ACC112 (cell line): ENCODE measurements around the gene ERC1.

Experiments
- H2AFZ ChIP-seq: fragments of 200-600 bp; sonication (generic); one replicate; pipeline ENCODE4 v1.6.0; 2017; ENCODE audit warnings: antibody characterized with exemption, low read length; ENCODE audit not compliant: unreplicated experiment
- H3K27ac ChIP-seq: fragments of 200-600 bp; sonication (generic); 2 replicates; pipeline ENCODE4 v1.5.1; 2014; ENCODE audit warnings: low read depth, mild to moderate bottlenecking, antibody characterized with exemption, low read length, moderate library complexity
- H3K27me3 ChIP-seq: fragments of 200-600 bp; sonication (generic); 2 replicates; pipeline ENCODE4 v1.6.1; 2014; ENCODE audit warnings: mild to moderate bottlenecking, antibody characterized with exemption, low read length, moderate library complexity, mixed read lengths; ENCODE audit not compliant: insufficient read depth
- H3K36me3 ChIP-seq: fragments of 200-600 bp; sonication (generic); 2 replicates; pipeline ENCODE4 v1.6.1; 2016; ENCODE audit warnings: mild to moderate bottlenecking, antibody characterized with exemption, low read length, moderate library complexity, mixed read lengths; ENCODE audit not compliant: insufficient read depth
- H3K4me1 ChIP-seq: fragments of 200-600 bp; sonication (generic); one replicate; pipeline ENCODE4 v1.6.1; 2016; ENCODE audit warnings: low read length, mixed read lengths; ENCODE audit not compliant: insufficient read depth, unreplicated experiment, control insufficient read depth
- H3K4me3 ChIP-seq: fragments of 200-600 bp; sonication (generic); 2 replicates; pipeline ENCODE4 v1.5.1; 2014; ENCODE audit warnings: mild to moderate bottlenecking, low read depth, low read length
- H3K79me2 ChIP-seq: fragments of 200-600 bp; sonication (generic); one replicate; pipeline ENCODE4 v1.6.0; 2016; ENCODE audit warnings: low read length; ENCODE audit not compliant: control insufficient read depth, unreplicated experiment, insufficient read depth

The ERC1 gene

DNA sequence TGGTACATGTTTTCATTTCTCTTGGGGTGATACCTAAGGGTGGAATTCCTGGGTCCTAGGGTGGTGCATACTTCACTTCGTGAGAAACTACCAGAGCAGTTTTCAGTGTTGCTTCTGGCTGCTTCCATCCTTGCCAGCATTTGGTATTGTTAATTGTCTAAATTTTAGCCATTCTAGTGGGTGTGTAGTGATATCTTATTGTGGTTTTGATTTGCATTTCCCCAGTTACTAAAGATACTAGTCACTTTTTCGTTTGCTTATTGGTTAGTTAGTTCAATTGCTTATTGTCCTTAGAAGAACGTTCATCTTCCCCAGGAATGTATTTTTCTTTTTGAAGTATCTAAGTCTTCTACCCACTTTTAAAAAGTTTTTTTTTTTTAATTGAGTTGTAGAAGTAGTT lies 80.2 kb downstream of the ERC1 start:
- Histone ChIP-seq H3K27ac (no peak overlapping the region), H2AFZ (no peak overlapping the region), H3K36me3 (no peaks in the 10 kb centered on the region), H3K4me1 (no peaks in the 10 kb centered on the region), H3K27me3 (no peaks in the 10 kb centered on the region), H3K4me3 (no peak overlapping the region), H3K79me2 (peaks cover 24% of the 10 kb centered on the region)

DNA sequence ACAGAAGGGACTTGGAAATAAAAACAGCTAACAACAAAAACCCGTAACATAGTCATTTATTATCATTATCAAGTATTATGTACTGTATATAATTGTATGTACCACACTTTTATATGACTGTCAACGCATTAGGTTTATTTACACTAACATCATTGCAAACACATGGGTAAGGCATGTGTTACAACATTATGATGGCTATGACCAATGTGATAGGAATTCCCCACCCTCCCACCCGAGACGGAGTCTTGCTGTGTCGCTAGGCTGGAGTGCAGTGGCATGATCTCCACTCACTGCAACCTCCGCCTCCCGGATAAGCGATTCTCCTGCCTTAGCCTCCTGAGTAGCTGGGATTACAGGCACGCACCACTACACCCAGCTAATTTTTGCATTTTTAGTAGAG lies 82.6 kb downstream of the ERC1 start:
- H3K27me3 ChIP-seq = no peaks in the 10 kb centered on the region
- H3K4me3 ChIP-seq = no peak overlapping the region
- no peaks in the 10 kb centered on the region for H3K36me3 ChIP-seq
- H3K79me2 ChIP-seq = peaks cover 13% of the 10 kb centered on the region
- H2AFZ ChIP-seq = no peak overlapping the region
- H3K27ac ChIP-seq = no peak overlapping the region
- no peaks in the 10 kb centered on the region for H3K4me1 ChIP-seq

DNA sequence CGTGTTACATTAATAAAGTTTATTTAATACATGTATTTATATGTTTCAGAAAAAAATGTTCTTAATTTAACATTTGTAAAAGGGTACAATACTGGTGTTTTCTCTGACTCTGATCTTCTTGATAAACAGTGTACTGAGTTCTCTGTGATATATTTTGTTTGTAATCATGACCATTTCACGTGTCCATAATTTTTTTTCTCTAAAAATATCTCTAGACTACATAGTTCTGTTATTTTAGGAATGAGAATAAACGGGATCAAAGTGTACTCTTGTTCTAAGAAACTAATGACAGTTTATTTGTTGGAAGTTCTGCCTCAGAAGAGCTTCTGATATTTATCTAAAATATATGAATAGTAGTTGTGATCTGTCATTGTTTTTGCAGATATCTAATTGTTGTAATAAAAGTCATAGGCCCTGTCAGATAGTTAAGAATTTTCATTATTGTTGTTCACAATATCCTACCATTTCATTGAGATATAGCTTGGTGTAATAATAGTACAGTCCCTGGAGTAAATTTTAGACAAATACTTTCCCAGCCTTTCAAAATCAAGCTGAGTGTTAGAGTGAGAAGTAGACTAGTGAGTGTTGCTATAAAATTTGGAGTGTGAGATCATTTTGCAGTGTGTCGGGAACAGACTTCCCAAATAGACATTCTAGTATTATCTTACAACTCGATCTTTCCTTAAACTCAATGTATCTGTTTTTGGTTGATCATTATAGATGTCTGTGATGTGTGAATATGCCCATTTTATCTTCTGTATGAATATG lies 86.2 kb downstream of the ERC1 start:
- H3K27ac ChIP-seq = no peak overlapping the region
- peaks cover 4% of the 10 kb centered on the region for H3K79me2 ChIP-seq
- H3K27me3 ChIP-seq = no peaks in the 10 kb centered on the region
- H3K4me3 ChIP-seq = no peak overlapping the region
- no peaks in the 10 kb centered on the region for H3K36me3 ChIP-seq
- H2AFZ ChIP-seq = no peak overlapping the region
- H3K4me1 ChIP-seq = no peaks in the 10 kb centered on the region

DNA sequence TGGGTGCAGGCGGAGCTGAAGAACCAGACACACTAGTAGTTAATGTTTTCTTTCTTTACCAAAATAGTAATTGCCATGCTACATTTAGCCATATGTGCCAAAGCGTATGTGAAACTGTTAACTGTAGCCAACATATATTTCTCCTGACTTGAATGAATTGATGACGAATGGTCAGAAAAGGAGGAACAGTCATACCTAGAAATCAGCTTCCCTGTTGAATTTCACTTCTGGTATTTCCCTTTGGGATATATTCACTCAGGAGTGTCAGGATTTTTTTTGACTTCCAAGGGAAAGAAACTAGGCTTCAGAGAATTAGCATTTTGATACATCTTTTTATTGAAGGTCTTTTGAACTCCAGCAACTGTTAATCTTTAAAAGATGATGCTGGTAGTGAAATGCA lies 87.0 kb downstream of the ERC1 start:
- peaks cover 4% of the 10 kb centered on the region for H3K79me2 ChIP-seq
- H3K4me3 ChIP-seq = no peak overlapping the region
- no peaks in the 10 kb centered on the region for H3K4me1 ChIP-seq
- no peaks in the 10 kb centered on the region for H3K36me3 ChIP-seq
- no peak overlapping the region for H2AFZ ChIP-seq
- H3K27ac ChIP-seq = no peak overlapping the region
- H3K27me3 ChIP-seq = no peaks in the 10 kb centered on the region

DNA sequence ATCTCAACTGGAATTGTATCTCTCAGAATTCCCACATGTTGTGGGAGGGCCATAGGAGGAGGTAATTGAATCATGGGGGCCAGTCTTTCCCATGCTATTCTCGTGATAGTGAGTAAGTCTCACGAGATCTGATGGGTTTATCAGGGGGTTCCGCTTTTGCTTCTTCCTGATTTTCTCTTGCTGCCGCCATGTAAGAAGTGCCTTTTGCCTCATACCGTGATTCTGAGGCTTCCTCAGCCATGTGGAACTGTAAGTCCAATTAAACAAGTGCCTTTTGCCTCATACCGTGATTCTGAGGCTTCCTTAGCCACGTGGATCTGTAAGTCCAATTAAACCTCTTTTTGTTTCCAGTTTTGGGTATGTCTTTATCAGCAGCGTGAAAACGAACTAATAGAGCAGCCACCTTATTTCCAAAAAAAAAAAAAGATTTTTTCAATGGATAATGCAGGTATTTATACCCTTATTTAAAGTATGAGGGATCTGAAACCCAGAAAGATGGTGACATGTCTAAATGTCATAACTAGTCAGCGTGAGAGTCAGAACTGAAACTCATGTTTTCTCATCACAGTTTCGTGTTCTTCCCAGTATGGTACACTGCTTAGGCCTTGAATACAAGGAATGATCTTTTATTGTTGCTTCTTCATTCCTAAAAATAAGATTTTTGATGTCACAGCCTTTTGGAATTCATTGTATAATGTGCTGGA lies 89.6 kb downstream of the ERC1 start:
- Histone ChIP-seq H3K36me3 (no peaks in the 10 kb centered on the region), H3K27ac (no peak overlapping the region), H3K79me2 (no peaks in the 10 kb centered on the region), H3K4me3 (no peak overlapping the region), H3K4me1 (no peaks in the 10 kb centered on the region), H3K27me3 (no peaks in the 10 kb centered on the region), H2AFZ (no peak overlapping the region)

DNA sequence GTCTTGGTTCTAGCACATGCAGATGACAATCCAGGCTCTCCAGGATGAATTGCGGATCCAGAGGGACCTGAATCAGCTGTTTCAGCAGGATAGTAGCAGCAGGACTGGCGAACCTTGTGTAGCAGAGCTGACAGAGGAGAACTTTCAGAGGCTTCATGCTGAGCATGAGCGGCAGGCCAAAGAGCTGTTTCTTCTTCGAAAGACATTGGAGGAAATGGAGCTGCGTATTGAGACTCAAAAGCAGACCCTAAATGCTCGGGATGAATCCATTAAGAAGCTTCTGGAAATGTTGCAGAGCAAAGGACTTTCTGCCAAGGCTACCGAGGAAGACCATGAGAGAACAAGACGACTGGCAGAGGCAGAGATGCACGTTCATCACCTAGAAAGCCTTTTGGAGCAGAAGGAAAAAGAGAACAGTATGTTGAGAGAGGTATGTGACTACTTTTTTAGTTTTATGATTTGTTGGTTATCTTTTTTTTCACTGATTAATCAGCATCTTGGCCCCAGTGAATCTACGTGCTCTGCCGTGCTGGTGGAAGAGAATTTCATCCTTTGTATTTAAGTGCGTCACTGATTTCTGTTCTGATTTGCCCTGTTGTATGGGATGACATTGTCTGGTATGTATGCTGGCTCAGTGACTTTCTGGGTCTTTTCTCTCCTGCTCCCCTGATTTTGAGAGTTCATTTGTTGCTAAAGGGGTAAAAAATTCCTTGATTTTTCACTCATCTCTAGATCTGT lies 92.3 kb downstream of the ERC1 start:
- Histone ChIP-seq H3K27ac (peak overlapping the region; percentile 12; the same call in 1 of the 2 replicates), H3K4me3 (no peak overlapping the region), H3K4me1 (no peaks in the 10 kb centered on the region), H2AFZ (no peak overlapping the region), H3K79me2 (no peaks in the 10 kb centered on the region), H3K36me3 (no peaks in the 10 kb centered on the region), H3K27me3 (no peaks in the 10 kb centered on the region)

DNA sequence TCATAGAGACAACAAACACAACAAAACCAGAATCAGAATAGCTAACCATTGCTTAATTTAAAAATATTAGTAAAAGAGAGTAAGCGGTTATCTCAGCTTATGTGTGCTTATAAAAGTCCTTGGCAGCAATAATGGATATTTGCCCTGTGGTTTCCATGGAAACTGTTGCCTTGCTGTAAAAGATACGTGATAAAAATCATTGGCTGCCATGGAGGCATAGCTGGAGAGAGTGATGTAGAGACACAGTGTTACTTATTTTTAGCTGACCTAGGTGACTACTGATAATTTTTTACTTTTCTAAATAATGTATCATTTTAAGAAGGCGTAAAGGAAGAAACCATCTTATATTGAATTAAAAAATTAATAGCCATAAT lies 92.9 kb downstream of the ERC1 start:
- no peaks in the 10 kb centered on the region for H3K36me3 ChIP-seq
- no peak overlapping the region for H3K4me3 ChIP-seq
- no peaks in the 10 kb centered on the region for H3K79me2 ChIP-seq
- H3K27ac ChIP-seq = peak overlapping the region; percentile 12; the same call in 1 of the 2 replicates
- no peaks in the 10 kb centered on the region for H3K4me1 ChIP-seq
- no peak overlapping the region for H2AFZ ChIP-seq
- H3K27me3 ChIP-seq = no peaks in the 10 kb centered on the region

DNA sequence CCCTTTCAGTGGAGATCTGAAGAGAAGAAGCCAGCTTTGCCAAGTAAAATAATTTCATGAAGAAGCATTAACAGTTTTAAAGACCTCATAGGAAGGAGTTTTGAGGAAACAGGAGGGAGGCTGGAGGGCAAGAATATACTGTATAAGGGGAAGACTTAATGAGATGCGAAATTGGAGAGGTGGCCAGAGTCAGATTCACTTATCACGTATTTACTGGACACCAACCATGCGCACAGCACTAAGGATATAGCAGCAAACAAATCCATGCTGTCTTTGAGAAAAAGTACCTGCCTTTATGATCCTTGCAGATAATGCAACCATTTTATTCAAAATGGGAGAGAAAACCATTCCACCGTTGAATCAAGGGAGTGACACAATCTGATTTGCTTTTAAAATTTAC lies 100.3 kb downstream of the ERC1 start:
- Histone ChIP-seq H3K79me2 (peaks cover 28% of the 10 kb centered on the region), H3K4me3 (no peak overlapping the region), H3K27ac (no peak overlapping the region), H3K27me3 (no peaks in the 10 kb centered on the region), H3K4me1 (peaks cover 3% of the 10 kb centered on the region), H3K36me3 (no peaks in the 10 kb centered on the region), H2AFZ (no peak overlapping the region)

DNA sequence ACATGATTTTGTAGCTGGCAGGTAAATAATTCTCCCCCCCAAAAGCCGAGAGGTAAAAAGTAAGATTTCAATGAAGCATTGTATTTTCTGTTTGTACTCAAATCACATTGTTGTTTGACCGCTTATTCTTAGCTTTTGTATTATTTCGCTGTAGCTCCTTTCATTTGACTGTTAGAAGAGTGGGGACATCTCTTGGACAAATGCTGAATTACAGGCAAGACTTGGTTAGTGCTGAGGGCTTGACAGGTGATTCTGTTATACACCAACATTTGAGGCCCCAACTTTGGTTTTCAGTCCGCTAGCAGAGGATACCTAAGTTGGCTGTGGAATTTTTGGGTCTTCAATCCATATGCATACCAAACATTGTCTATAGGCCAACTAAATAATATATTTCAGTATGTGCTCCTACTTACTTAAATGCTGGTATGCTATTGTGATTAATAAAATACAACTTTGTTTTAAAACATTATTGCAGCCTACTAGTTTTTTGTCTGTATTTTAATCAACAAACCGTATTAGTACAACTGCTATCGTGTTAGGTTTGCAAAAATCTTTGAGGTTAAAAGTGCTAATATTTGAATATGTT lies 102.2 kb downstream of the ERC1 start:
- Histone ChIP-seq H3K79me2 (peaks cover 33% of the 10 kb centered on the region), H3K4me3 (no peak overlapping the region), H3K36me3 (no peaks in the 10 kb centered on the region), H3K27me3 (no peaks in the 10 kb centered on the region), H2AFZ (no peak overlapping the region), H3K4me1 (peaks cover 3% of the 10 kb centered on the region), H3K27ac (no peak overlapping the region)

DNA sequence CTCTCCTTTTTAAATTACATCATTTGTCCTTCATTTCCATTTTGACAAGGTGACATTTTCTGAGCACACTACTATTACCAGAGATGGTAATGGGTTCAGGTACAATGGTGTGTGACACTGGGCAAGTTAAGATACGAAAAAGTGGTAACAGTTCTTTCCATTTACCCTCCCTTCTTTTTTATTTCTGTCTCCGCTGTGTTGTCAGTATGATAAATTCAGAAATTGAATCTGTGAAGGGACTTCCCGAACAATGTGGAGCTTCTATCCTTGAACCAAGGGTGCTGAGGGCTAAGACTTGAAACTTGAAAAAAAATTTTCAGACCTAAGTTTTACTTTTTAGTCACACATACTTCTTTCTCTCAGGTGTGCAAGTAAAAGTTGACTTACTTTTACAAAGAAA lies 103.7 kb downstream of the ERC1 start:
- Histone ChIP-seq H3K36me3 (no peaks in the 10 kb centered on the region), H3K27ac (no peak overlapping the region), H3K27me3 (no peaks in the 10 kb centered on the region), H3K4me3 (no peak overlapping the region), H3K4me1 (peaks cover 3% of the 10 kb centered on the region), H2AFZ (no peak overlapping the region), H3K79me2 (peaks cover 40% of the 10 kb centered on the region)
